Activated CD4-positive, alpha-beta T cell treated with anti-CD3 and anti-CD28 coated beads, Interleukin-2, amount 50 U/mL, for 16 hours (primary cell): ENCODE data around the gene KHDRBS2.

Experiments
- DNase-seq: peaks from one replicate; pipeline ENCODE4 v3.0.0-alpha.2; 2020

The KHDRBS2 gene

DNA sequence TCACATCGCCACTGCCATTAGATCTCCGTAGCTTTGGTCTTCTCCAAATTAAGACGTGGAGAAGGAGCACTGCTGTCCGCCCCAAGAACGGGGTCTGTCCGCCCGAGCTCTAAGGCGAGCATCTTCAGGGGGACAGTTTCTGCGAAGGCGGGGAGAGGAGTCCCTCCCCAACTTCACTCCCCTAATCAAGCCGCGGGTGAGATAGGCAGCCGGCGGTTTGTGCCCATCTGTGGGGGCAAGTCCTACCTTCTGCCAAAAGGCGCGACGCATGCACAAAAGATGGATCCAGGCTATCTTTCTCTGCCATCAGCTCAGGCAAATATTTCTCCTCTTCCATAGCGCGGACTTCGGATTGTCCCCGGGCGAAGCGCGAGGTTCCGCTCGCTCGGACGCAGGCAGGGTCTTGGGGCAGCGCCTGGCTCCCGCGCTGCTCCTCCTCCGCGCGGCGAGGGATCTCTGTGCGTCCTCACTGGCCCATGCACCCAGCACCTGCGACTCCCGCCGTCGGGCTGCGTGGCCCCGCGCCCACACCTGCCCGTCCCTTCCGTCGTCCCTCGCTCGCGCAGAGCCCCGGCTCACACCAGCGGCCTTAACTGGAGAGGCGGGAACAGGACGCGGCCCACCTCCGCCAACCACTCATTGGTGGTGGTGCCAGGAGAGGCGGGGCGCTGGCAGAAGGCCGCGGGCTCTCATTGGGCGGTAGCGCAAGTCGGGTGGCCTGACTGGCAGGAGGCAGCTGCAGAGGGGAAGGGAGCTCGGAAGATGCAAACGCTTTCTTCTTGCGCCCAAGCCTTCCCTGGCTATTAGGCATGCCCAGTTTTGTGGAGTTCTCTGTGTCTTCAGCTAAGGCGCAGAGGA lies at the start of gene KHDRBS2:
Gene KHDRBS2, minus strand, starts transcription at position 614 of the 858 bp plus-strand sequence.
- DNase-seq: peak; percentile 28

DNA sequence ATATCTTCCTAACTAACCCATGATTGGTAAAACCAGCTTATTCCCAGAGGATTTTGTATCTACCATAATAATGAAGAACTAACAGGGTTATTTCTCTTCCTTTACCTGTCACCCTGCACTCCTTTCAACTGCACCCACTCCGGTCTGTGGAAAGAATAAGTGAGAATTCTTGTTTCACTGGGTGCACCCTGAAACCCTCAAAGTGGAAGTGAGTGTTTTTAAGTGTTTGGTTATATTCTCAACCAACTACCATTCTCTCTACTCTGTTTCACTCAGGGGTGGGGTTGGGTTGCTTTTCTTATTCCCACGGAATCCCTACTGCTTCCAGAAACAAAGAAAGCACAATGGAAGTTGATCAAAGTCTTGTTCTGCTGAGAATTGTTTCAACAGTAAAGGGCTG lies 42.6 kb upstream of the KHDRBS2 start:
- no peak for DNase-seq

DNA sequence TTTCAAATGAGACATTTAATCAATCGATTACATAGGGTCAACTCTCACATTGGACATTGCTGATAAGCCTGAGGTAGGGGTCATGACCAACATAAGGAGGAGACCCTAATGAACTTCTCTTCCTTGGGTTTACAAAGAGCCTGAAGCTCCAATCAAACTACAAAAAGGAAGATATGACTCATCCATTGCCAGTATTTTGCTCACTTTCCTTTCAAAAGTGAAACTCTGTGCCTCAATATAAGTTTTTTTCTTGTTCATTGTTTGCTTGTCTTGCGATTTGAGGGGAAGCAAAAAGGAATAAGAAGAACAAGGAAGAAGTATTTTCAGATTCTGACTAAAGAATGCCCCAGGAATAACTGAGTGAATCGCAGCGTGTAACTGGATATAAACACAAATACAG lies 38.8 kb upstream of the KHDRBS2 start:
- DNase-seq: no peak

DNA sequence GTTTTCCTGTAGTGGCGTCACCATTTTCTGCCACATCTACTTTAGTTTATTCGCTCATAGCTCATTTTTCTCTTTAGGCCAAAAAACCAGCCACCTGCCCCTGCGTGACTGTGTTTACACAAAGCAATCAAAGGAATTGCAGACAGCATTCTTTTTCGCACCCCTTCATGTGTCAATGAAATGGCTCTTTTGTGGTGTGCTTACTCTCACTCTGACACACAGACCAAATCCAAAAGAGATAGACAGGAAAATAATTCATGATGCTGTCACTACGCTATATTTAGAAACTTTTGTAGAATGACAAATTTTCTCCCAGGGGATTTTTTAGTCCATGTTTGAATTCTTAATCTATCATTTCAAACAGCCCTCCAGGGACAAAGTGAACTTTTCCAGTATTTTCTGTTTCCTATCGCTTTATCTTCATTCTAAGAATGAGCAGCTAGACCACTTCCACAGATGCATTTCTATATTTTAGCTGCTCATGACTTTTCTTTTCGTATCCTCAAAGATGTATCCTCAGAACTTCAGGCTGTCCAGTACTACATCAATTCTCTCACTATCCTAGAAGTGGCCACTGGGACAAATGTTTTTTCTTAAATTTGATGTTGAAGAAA lies 37.9 kb upstream of the KHDRBS2 start:
- DNase-seq: no peak

GRCh38 chr6:62298745-62299392 lies 12.8 kb upstream of the KHDRBS2 start:
- no peak for DNase-seq

GRCh38 chr6:62296541-62296940 lies 10.5 kb upstream of the KHDRBS2 start:
- no peak for DNase-seq

GRCh38 chr6:62288974-62289373 lies 2.9 kb upstream of the KHDRBS2 start:
- no peak for DNase-seq

GRCh38 chr6:62288562-62288961 lies 2.5 kb upstream of the KHDRBS2 start:
- DNase-seq: no peak

DNA sequence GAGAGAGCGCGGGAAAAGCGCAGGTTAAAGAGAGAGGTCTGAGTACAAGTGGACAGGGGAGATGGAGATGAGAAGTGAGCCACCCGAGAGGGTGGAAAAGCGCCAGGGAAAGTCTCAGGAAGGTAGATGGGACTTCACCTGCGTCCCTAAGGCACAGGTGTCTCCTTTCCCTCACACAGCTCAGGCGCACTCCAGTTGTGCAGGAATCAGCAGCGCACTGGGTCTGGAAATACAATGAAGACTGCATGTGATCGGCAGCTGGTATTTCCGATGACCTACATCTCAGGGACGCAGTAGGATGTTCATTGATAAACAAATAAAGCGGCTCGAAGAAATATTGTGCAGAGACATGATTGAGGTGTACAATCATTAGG lies 432 bp upstream of the KHDRBS2 start:
- no peak for DNase-seq

GRCh38 chr6:62284725-62285124 lies 1.3 kb downstream of the KHDRBS2 start:
- no peak for DNase-seq

- DNase-seq: peak; percentile 11
These were observed 2.1 kb downstream of the KHDRBS2 start for GRCh38 chr6:62283796-62284411.

DNA sequence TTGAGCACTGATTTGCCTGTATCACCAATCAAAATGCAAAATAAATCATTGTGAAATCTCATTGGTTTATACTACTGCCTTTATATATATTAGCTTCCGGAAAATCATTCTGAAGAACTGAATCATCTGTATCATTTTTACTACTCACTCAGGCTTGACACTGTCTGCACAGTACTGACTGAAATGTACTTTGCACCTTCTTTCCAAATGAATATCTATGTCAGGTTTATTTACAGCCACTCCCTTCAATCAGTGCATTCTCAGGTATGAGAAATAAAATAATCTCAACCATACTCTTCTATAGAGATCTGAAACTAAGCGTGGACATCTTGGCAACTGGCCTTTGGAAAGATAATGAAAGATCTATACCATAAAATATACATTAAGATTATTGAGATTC lies 2.7 kb downstream of the KHDRBS2 start:
- no peak for DNase-seq

DNA sequence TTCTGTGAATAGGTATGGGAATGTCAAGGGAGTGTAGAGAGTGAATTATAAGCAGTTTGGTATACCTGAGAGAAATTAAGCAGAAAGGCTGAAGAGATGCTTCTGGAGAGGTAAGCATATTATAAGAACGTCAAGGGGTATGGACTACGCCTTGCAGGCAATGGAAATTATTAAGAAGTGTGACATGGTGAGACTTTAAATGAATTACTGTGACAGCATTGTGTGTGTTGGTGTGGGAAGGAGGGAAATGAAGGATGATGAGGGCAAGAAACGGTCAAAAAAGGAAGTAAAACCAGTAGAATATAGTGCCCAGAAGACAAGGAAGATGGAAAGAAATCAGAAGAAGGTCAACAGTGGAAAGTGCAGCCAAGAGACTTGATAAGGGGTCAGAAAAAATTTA lies 5.9 kb downstream of the KHDRBS2 start:
- DNase-seq: no peak

DNA sequence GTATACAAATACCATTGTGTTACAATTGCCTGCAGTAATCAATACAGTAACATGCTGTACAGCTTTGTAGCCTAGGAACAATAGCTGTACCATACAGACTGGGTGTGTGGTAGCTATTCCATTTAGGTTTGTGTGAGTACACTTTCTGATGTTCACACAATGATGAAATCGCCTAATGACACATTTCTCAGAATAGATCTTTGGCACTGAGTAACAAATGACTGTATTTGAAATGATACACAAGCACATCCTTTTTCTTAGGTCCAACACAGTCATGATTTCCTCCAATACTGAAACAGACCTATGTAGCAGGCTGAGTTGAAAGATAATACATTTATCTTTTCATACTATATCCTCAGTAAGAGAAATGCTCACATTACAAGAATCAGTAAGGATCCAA lies 13.9 kb downstream of the KHDRBS2 start:
- no peak for DNase-seq

DNA sequence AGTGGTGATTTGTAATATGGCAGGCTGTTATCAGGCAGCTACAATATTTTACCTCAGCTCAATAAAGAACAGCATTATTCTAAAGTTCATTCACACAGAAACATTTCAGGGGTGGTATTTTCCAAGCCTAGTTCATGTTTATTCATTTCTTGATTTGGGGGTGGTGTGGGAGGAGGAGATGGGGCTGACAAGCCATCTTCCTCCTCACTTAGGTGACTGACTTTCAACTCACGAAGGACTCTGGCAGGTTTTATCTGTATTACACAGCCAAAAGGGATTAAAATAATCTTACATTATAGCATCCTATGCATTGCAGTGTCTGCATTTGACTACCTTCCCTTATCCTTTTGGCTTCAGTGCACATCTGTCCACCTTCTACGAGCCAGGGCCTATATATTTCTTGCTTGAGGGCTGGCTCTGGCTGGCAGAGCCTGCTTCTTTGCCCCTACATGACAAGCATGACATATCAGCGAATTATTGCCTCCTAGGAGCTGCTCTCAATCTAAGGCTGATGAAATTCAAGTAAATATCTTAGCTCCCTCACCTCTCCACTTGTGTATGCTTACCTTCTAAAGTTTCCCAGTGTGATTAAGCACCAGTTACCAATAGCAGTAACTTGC lies 20.0 kb downstream of the KHDRBS2 start:
- no peak for DNase-seq

DNA sequence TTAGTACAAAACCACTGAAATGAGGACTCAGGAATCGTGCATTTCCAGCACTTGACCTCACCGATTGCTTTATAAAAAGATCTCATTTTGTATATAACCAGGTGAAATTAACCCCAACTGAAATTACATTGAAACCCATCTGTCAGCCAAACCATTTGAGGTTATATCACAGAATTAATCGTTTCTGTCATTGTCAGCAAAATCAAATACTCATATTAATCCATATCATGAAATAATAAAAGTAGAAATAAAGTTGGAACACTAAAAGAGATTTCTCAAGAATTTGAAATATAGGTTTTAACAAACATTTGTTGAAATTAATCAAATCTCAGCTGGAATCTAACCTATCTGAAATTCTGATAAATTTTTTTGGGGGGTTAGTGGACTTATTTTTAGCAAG lies 23.7 kb downstream of the KHDRBS2 start:
- DNase-seq: no peak

- no peak for DNase-seq
These were observed 39.9 kb downstream of the KHDRBS2 start for GRCh38 chr6:62246087-62246486.

DNA sequence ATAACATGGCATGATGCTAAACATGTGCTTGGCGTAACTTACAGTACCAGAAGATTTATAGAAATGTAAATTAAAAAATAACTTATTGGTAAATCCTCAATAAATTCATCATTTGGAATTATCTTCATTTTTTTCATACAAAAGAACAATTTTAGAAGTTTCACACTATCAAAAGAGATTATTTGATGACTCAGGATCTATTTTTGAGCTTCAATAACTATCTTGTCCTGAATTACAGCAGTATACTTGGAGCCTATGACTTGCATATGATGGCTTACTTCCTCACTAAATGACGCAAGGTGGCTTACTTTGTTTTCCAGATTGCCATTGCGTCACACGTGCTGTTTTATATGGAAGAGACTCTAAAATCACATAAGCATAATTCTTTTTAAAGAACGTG lies 49.2 kb downstream of the KHDRBS2 start:
- no peak for DNase-seq

- DNase-seq: no peak
These were observed 56.8 kb downstream of the KHDRBS2 start for GRCh38 chr6:62229231-62229630.

GRCh38 chr6:62217866-62218265 lies 68.2 kb downstream of the KHDRBS2 start:
- DNase-seq: no peak

DNA sequence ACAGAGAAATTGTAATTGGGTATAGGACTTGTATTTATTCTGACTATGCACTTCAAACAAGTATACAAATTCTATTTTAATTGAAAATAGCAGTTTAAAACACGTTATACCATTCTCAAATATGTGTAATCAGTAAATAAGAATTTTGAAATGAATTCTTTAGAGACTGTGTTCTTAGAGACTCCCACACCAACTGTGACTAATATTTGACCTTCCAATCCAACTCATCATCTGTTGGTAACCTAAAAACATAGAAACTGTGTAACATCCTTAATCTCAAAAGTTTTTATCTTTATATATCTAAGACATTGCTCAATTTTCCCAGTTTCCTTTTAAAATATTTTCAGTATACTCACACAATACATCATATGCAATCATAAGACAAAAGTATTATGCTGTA lies 83.9 kb downstream of the KHDRBS2 start:
- DNase-seq: no peak

DNA sequence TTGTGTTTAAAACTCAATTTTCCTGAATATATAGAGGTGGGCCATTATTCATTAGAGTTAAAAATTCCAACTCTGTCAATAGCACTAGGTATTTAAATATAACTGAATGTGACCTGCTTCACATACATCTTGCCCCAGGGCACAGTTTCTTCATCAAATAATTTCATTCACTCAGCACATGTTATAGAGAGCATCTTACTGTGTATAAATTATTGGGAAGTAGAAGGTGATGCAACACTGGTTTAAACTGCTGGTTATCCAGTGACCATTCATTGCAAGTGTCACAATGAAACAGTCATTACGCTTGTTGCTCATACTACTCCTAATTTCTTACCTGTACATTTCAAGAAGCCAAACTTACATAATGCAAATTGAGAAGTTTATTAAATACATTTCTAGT lies 93.4 kb downstream of the KHDRBS2 start:
- DNase-seq: no peak

DNA sequence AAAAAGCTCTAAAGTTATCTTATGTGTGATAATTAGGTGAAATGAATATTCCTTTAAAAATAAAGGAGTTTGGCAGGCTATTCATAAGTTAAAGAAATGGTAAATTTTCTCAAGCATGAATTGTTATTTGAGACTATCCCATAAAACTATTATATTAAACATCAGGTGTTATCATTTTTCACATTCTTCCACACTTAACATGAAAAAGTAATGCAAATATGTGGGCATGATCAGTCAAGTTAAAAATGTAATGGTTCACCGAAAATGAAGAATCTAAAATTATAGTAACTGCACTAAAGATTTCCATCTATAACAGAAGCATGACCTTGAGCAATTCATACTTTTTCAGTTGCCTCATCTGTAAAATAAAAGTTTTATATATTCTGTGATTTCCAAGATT lies 110.8 kb downstream of the KHDRBS2 start:
- no peak for DNase-seq
